ENCODE measurements around the gene TSSC4.

DNA sequence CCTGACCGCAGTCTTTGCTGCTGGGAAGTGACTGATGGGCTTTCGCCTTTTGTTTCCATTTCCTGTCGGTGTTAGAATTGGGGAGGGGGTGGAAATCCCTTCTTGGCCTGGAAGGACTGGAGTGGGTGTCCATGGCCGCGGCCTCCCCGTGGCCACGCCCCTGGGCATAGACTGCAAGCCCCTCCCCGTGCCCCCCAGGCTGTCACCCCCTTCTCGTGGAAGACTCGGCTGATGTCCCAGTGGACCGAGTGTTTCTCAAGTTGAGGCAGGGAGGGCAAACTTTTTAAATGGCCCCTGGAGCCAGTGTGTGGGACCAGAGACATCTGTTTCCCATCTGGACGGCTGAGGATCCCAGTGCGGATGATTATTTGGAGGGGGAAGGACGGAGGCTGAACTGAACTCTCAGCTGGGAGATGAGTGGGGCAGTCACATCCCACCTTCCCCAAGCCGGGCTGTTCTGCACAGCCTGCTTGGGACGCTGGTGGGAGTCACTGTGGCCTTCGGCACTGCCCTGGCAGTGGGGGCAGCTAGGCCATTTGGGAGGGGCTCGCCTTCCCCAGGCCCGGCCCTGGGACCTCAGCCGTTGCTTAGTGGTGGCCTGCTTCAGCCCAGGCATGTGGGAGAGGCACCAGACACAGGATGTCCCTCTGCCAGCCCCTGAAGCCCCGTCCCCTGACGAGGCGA, 21.9 kb upstream of the TSSC4 start:
- TF ChIP-seq POLR2AphosphoS5 (IDR thresholded peaks at IDR 0.05; ENCODE audit: borderline replicate concordance, low read depth, low read length) (no peak), EZH2 (IDR thresholded peaks at IDR 0.05) (no peak)

Measured in SK-N-MC (cell line).